SK-N-SH treated with all-trans-retinoic acid at 6 μM for 48 hours (cell line): ENCODE results near the gene PWWP2B.

Experiments used
- ATAC-seq: fragments of 200-7000 bp; cut with Tn5 transposase; 3 replicates; pipeline ENCODE4 v1.9.1; 2020; ENCODE audit warnings: mild to moderate bottlenecking, moderate library complexity
- ARNTL ChIP-seq: fragments of 450-650 bp; formaldehyde crosslinking; IDR thresholded peaks from 2 replicates; pipeline ENCODE4 v1.5.0; 2020; ENCODE audit warnings: low read depth, mild to moderate bottlenecking, moderate library complexity, borderline replicate concordance
- CSDC2 ChIP-seq: fragments of 250-450 bp; sonication (Bioruptor Pico); IDR thresholded peaks from 2 replicates; pipeline ENCODE4 v1.5.0; 2020; ENCODE audit warnings: mild to moderate bottlenecking, moderate library complexity
- ESRRG ChIP-seq: fragments of 250-450 bp; sonication (Bioruptor Pico); IDR thresholded peaks from 2 replicates; pipeline ENCODE4 v1.6.1; 2021; ENCODE audit warnings: mild to moderate bottlenecking
- GLIS3 ChIP-seq: fragments of 250-450 bp; sonication (Bioruptor Pico); IDR thresholded peaks from 2 replicates; pipeline ENCODE4 v1.5.0; 2020; ENCODE audit warnings: mild to moderate bottlenecking, moderate library complexity
- ISL1 ChIP-seq: fragments of 250-450 bp; sonication (Bioruptor Pico); IDR thresholded peaks from 2 replicates; pipeline ENCODE4 v2.1.2; 2022; ENCODE audit warnings: mild to moderate bottlenecking, moderate library complexity
- OSR1 ChIP-seq: fragments of 250-450 bp; sonication (Bioruptor Pico); IDR thresholded peaks from 2 replicates; pipeline ENCODE4 v1.8.0; 2022; ENCODE audit warnings: moderate library complexity, mild to moderate bottlenecking, inconsistent platforms
- PPARA ChIP-seq: fragments of 250-450 bp; sonication (Bioruptor Pico); IDR thresholded peaks from 2 replicates; pipeline ENCODE4 v1.5.0; 2020; ENCODE audit warnings: mild to moderate bottlenecking, borderline replicate concordance
- RARB ChIP-seq: fragments of 250-450 bp; sonication (Bioruptor Pico); IDR thresholded peaks from 2 replicates; pipeline ENCODE4 v1.8.0; 2021; ENCODE audit warnings: mild to moderate bottlenecking, moderate library complexity
- SNAI2 ChIP-seq: fragments of 250-450 bp; sonication (Bioruptor Pico); IDR thresholded peaks from 2 replicates; pipeline ENCODE4 v1.5.0; 2020; ENCODE audit warnings: mild to moderate bottlenecking, moderate library complexity
- TCF4 ChIP-seq: fragments of 250-450 bp; sonication (Bioruptor Pico); IDR thresholded peaks from 2 replicates; pipeline ENCODE4 v1.8.0; 2021; ENCODE audit warnings: mild to moderate bottlenecking, moderate library complexity, borderline replicate concordance
- TOX ChIP-seq: fragments of 250-450 bp; sonication (Bioruptor Pico); IDR thresholded peaks from 2 replicates; pipeline ENCODE4 v1.8.0; 2021; ENCODE audit warnings: mild to moderate bottlenecking, moderate library complexity, borderline replicate concordance
- ZC3H10 ChIP-seq: fragments of 250-450 bp; sonication (Bioruptor Pico); IDR thresholded peaks from 2 replicates; pipeline ENCODE4 v1.5.1; 2021; ENCODE audit warnings: mild to moderate bottlenecking, moderate library complexity
- ZFP3 ChIP-seq: fragments of 250-450 bp; sonication (Bioruptor Pico); IDR thresholded peaks from 2 replicates; pipeline ENCODE4 v1.5.0; 2020; ENCODE audit warnings: mild to moderate bottlenecking, moderate library complexity
- ZFP30 ChIP-seq: fragments of 450-650 bp; formaldehyde crosslinking; IDR thresholded peaks from 2 replicates; pipeline ENCODE4 v1.5.0; 2022; ENCODE audit warnings: mild to moderate bottlenecking, moderate library complexity
- ZNF565 ChIP-seq: fragments of 450-650 bp; formaldehyde crosslinking; conservative IDR thresholded peaks from 2 replicates; pipeline ENCODE4 v1.5.0; 2020; ENCODE audit warnings: low read depth, mild to moderate bottlenecking, moderate library complexity
- ZNF70 ChIP-seq: fragments of 450-650 bp; formaldehyde crosslinking; IDR thresholded peaks from 2 replicates; pipeline ENCODE4 v1.5.0; 2020; ENCODE audit warnings: mild to moderate bottlenecking, moderate library complexity
- TF ChIP-seq, protein P1 (sequence below): fragments of 250-450 bp; sonication (Bioruptor Pico); IDR thresholded peaks from 2 replicates; pipeline ENCODE4 v1.8.0; 2021; ENCODE audit warnings: low read depth, mild to moderate bottlenecking, moderate library complexity, borderline replicate concordance
- TF ChIP-seq, protein P2 (sequence below): fragments of 250-450 bp; sonication (Bioruptor Pico); IDR thresholded peaks from 2 replicates; pipeline ENCODE4 v1.8.0; 2020; ENCODE audit warnings: mild to moderate bottlenecking, moderate library complexity, borderline replicate concordance
- TF ChIP-seq, protein P3 (sequence below): fragments of 250-450 bp; sonication (Bioruptor Pico); IDR thresholded peaks from 2 replicates; pipeline ENCODE4 v1.5.0; 2020; ENCODE audit warnings: mild to moderate bottlenecking, moderate library complexity
- TF ChIP-seq, protein P4 (sequence below): fragments of 250-450 bp; sonication (Bioruptor Pico); IDR thresholded peaks from 2 replicates; pipeline ENCODE4 v1.5.1; 2021; ENCODE audit warnings: mild to moderate bottlenecking, moderate library complexity

Gene PWWP2B

DNA sequence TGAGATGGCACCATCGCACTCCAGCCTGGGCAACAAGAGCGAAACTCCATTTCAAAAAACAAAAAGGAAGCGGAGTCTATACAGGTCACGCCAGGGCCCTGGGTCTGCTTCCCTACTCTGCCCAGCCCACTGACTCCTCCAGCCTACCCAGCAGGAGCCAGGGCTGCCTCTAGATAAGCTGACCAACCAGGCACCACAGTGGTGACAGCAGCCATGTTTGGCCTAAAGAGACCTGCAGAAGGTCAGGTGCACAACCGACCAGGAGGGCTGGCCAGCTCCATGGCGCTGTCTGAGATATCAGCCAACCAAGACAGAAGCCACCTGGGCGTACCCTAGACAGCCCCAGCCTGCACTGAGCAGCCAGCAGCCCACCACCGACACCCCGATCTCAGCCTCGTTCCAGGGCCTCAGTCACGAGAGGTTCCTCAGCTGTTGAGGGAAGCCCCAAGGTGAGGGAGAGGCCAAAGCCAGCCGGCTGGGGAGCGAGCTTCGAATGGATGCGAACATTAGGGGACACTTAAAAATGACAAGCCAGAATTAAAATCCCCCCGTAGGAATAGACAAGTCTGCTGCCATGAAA lies 24.4 kb upstream of the PWWP2B start:
- no peak for ATAC-seq
- TF ChIP-seq, protein P1, sequence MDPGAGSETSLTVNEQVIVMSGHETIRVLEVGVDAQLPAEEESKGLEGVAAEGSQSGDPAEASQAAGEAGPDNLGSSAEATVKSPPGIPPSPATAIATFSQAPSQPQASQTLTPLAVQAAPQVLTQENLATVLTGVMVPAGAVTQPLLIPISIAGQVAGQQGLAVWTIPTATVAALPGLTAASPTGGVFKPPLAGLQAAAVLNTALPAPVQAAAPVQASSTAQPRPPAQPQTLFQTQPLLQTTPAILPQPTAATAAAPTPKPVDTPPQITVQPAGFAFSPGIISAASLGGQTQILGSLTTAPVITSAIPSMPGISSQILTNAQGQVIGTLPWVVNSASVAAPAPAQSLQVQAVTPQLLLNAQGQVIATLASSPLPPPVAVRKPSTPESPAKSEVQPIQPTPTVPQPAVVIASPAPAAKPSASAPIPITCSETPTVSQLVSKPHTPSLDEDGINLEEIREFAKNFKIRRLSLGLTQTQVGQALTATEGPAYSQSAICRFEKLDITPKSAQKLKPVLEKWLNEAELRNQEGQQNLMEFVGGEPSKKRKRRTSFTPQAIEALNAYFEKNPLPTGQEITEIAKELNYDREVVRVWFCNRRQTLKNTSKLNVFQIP (CRISPR knock-in tag), result no peak
- TF ChIP-seq CSDC2 (CRISPR knock-in tag) (no peak), TCF4 (no peak), GLIS3 (CRISPR knock-in tag) (no peak), TOX (CRISPR knock-in tag) (no peak), SNAI2 (CRISPR knock-in tag) (no peak), OSR1 (no peak), ZFP3 (no peak)

DNA sequence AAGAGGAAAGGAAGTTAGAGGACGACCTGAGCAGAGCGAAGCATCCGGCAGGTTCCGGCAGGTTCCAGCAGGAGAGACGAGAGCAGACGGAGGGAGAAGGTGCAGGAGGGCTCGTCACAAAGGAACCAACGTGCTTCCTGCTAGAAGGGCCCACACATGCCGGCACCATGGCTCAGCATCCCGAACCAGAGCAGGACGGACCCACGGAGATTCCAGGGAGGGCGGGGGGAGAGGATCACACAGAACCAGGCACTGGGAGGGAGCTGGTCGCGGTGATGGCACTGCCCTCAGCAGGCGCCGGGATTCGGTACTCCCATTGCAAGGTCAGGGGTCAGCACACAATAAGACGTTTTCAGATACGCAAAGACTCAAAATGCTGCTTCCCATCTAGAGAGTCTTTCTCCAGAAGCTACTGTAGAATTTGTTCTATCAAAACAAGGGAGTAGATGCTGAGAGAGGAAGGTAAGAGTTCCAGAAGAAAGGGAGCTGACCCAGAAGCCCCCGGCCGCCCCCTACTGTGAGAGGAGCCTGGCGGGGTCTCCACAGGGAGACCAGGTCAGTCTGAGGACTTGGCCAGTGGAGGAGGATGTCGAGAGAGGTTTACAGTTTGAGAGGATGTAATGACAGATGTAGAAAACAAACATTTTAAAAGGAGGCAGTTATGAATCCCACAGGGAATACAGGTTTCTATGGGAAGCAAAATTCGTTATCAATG lies 23.6 kb upstream of the PWWP2B start:
- no peak for ATAC-seq
- TF ChIP-seq, protein P2, sequence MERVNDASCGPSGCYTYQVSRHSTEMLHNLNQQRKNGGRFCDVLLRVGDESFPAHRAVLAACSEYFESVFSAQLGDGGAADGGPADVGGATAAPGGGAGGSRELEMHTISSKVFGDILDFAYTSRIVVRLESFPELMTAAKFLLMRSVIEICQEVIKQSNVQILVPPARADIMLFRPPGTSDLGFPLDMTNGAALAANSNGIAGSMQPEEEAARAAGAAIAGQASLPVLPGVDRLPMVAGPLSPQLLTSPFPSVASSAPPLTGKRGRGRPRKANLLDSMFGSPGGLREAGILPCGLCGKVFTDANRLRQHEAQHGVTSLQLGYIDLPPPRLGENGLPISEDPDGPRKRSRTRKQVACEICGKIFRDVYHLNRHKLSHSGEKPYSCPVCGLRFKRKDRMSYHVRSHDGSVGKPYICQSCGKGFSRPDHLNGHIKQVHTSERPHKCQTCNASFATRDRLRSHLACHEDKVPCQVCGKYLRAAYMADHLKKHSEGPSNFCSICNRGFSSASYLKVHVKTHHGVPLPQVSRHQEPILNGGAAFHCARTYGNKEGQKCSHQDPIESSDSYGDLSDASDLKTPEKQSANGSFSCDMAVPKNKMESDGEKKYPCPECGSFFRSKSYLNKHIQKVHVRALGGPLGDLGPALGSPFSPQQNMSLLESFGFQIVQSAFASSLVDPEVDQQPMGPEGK (CRISPR knock-in tag), result no peak
- TF ChIP-seq ZFP3, result no peak
- no peak for TF ChIP-seq ZNF70 (CRISPR knock-in tag)
- TF ChIP-seq OSR1, result no peak
- TF ChIP-seq, protein P1 (CRISPR knock-in tag), result no peak
- no peak for TF ChIP-seq PPARA
- no peak for TF ChIP-seq CSDC2 (CRISPR knock-in tag)
- no peak for TF ChIP-seq RARB
- TF ChIP-seq ISL1 (CRISPR knock-in tag), result no peak
- no peak for TF ChIP-seq ZFP30

DNA sequence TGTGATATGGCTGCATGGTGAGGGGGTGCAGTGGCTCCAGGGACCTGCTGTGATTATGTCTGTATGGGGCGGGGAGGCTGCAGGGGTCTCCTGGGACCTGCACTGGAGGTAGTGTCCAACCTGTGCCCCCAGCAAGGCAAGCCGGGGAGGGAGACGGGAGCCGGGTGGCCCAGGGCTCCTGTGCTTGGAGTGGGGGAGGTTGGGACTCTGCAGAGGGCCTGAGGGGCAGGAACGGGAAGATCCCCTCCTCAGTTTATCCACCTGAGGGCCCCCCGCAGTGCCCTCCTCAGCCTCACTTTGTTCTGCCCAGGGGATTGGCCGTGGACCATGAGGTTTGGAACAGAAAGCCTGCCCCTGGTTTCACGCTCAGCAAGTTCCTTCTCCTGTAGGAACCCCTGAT lies 22.8 kb upstream of the PWWP2B start:
- TF ChIP-seq CSDC2 (CRISPR knock-in tag) (no peak), ARNTL (CRISPR knock-in tag) (no peak), RARB (no peak), ZNF565 (CRISPR knock-in tag) (no peak), ISL1 (CRISPR knock-in tag) (no peak), GLIS3 (CRISPR knock-in tag) (no peak), SNAI2 (CRISPR knock-in tag) (no peak)
- TF ChIP-seq, protein P3, sequence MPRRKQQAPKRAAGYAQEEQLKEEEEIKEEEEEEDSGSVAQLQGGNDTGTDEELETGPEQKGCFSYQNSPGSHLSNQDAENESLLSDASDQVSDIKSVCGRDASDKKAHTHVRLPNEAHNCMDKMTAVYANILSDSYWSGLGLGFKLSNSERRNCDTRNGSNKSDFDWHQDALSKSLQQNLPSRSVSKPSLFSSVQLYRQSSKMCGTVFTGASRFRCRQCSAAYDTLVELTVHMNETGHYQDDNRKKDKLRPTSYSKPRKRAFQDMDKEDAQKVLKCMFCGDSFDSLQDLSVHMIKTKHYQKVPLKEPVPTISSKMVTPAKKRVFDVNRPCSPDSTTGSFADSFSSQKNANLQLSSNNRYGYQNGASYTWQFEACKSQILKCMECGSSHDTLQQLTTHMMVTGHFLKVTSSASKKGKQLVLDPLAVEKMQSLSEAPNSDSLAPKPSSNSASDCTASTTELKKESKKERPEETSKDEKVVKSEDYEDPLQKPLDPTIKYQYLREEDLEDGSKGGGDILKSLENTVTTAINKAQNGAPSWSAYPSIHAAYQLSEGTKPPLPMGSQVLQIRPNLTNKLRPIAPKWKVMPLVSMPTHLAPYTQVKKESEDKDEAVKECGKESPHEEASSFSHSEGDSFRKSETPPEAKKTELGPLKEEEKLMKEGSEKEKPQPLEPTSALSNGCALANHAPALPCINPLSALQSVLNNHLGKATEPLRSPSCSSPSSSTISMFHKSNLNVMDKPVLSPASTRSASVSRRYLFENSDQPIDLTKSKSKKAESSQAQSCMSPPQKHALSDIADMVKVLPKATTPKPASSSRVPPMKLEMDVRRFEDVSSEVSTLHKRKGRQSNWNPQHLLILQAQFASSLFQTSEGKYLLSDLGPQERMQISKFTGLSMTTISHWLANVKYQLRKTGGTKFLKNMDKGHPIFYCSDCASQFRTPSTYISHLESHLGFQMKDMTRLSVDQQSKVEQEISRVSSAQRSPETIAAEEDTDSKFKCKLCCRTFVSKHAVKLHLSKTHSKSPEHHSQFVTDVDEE (CRISPR knock-in tag), result no peak
- TF ChIP-seq, protein P4, sequence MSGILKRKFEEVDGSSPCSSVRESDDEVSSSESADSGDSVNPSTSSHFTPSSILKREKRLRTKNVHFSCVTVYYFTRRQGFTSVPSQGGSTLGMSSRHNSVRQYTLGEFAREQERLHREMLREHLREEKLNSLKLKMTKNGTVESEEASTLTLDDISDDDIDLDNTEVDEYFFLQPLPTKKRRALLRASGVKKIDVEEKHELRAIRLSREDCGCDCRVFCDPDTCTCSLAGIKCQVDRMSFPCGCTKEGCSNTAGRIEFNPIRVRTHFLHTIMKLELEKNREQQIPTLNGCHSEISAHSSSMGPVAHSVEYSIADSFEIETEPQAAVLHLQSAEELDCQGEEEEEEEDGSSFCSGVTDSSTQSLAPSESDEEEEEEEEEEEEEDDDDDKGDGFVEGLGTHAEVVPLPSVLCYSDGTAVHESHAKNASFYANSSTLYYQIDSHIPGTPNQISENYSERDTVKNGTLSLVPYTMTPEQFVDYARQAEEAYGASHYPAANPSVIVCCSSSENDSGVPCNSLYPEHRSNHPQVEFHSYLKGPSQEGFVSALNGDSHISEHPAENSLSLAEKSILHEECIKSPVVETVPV (CRISPR knock-in tag), result no peak
- ATAC-seq, result no peak

DNA sequence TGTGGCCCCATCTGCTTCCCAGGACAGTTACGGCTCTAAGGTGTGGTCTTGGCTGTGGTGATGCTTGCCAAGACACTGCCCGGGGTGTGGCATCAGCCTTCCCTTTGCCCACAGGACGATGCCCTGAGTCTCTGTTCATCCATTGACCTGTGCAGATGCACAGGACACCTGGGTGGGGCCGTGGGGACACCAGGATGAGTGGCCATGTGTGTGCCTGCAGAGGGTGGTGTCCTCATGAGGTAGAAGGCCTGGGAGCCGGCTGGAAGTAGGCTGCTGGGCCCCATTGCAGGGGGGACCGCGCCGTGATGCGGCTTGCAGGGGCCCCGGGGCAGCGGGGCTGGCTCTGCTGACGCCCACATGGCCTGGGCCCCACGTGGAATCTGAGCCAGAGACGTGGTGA lies 22.4 kb upstream of the PWWP2B start:
- TF ChIP-seq, protein P4 (CRISPR knock-in tag), result no peak
- TF ChIP-seq ZFP3, result no peak
- no peak for TF ChIP-seq ZNF565 (CRISPR knock-in tag)
- TF ChIP-seq ISL1 (CRISPR knock-in tag), result no peak
- no peak for TF ChIP-seq ESRRG (CRISPR knock-in tag)
- no peak for TF ChIP-seq ZC3H10
- TF ChIP-seq OSR1, result no peak
- no peak for TF ChIP-seq PPARA
- TF ChIP-seq RARB, result no peak
- TF ChIP-seq, all 23 proteins: peak for 0
- no peak for ATAC-seq
